ENCODE measurements around the gene CD55.

GRCh38 chr1:207298186-207298585 lies 23.3 kb upstream of the CD55 start:
- TF ChIP-seq, protein P1, sequence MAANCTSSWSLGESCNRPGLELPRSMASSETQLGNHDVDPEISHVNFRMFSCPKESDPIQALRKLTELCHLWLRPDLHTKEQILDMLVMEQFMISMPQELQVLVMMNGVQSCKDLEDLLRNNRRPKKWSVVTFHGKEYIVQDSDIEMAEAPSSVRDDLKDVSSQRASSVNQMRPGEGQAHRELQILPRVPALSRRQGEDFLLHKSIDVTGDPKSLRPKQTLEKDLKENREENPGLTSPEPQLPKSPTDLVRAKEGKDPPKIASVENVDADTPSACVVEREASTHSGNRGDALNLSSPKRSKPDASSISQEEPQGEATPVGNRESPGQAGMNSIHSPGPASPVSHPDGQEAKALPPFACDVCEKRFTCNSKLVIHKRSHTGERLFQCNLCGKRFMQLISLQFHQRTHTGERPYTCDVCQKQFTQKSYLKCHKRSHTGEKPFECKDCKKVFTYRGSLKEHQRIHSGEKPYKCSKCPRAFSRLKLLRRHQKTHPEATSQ (CRISPR knock-in tag; IDR thresholded peaks at IDR 0.05; ENCODE audit: borderline replicate concordance): no peak
- TF ChIP-seq RFX1 (IDR thresholded peaks at IDR 0.05): no peak
- TF ChIP-seq, protein P2, sequence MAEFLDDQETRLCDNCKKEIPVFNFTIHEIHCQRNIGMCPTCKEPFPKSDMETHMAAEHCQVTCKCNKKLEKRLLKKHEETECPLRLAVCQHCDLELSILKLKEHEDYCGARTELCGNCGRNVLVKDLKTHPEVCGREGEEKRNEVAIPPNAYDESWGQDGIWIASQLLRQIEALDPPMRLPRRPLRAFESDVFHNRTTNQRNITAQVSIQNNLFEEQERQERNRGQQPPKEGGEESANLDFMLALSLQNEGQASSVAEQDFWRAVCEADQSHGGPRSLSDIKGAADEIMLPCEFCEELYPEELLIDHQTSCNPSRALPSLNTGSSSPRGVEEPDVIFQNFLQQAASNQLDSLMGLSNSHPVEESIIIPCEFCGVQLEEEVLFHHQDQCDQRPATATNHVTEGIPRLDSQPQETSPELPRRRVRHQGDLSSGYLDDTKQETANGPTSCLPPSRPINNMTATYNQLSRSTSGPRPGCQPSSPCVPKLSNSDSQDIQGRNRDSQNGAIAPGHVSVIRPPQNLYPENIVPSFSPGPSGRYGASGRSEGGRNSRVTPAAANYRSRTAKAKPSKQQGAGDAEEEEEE (CRISPR knock-in tag; IDR thresholded peaks at IDR 0.05; ENCODE audit: borderline replicate concordance): no peak
- TF ChIP-seq, protein P3, sequence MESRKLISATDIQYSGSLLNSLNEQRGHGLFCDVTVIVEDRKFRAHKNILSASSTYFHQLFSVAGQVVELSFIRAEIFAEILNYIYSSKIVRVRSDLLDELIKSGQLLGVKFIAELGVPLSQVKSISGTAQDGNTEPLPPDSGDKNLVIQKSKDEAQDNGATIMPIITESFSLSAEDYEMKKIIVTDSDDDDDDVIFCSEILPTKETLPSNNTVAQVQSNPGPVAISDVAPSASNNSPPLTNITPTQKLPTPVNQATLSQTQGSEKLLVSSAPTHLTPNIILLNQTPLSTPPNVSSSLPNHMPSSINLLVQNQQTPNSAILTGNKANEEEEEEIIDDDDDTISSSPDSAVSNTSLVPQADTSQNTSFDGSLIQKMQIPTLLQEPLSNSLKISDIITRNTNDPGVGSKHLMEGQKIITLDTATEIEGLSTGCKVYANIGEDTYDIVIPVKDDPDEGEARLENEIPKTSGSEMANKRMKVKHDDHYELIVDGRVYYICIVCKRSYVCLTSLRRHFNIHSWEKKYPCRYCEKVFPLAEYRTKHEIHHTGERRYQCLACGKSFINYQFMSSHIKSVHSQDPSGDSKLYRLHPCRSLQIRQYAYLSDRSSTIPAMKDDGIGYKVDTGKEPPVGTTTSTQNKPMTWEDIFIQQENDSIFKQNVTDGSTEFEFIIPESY (CRISPR knock-in tag; IDR thresholded peaks at IDR 0.05): no peak
